Neural cell (in vitro differentiated cells): ENCODE measurements around the gene HLCS.

Source experiments
- EP300 ChIP-seq: fragments of 450-650 bp; conservative IDR thresholded peaks from 2 replicates; pipeline ENCODE4 v1.6.1; 2014; ENCODE audit warnings: antibody characterized with exemption, mild to moderate bottlenecking, moderate library complexity; ENCODE audit not compliant: poor library complexity, severe bottlenecking
- MXI1 ChIP-seq: fragments of 450-650 bp; conservative IDR thresholded peaks from 2 replicates; pipeline ENCODE4 v1.6.1; 2014; ENCODE audit warnings: antibody characterized with exemption, mild to moderate bottlenecking; ENCODE audit not compliant: poor library complexity, severe bottlenecking
- TAF1 ChIP-seq: IDR thresholded peaks from 2 replicates; pipeline ENCODE4 v1.6.1; 2012; ENCODE audit warnings: low read depth
- TF ChIP-seq, protein P1 (sequence below): fragments of 450-650 bp; IDR thresholded peaks from 2 replicates; pipeline ENCODE4 v1.5.1; 2014; ENCODE audit warnings: antibody characterized with exemption, mild to moderate bottlenecking, moderate library complexity; ENCODE audit not compliant: poor library complexity, severe bottlenecking

DNA sequence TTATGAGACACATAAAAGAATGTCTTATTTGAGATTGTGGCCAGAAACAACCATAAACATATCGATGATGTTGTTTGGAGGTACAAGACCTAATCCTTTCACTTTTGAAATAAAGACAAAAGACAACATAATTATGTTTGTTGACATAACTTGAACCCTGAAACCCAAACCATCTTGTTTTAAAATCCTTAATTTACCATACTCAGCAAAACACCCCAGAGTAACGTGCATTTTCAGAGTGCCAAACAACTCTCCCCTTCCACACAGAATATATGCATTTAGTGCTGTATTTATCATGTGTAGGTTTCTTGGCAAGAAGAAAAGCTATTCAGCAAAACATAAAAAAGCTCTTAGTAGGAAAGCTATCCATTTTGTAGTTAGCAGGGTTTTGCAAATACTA, 250.1 kb downstream of the HLCS start:
- no peak for TF ChIP-seq TAF1
- TF ChIP-seq, protein P1, sequence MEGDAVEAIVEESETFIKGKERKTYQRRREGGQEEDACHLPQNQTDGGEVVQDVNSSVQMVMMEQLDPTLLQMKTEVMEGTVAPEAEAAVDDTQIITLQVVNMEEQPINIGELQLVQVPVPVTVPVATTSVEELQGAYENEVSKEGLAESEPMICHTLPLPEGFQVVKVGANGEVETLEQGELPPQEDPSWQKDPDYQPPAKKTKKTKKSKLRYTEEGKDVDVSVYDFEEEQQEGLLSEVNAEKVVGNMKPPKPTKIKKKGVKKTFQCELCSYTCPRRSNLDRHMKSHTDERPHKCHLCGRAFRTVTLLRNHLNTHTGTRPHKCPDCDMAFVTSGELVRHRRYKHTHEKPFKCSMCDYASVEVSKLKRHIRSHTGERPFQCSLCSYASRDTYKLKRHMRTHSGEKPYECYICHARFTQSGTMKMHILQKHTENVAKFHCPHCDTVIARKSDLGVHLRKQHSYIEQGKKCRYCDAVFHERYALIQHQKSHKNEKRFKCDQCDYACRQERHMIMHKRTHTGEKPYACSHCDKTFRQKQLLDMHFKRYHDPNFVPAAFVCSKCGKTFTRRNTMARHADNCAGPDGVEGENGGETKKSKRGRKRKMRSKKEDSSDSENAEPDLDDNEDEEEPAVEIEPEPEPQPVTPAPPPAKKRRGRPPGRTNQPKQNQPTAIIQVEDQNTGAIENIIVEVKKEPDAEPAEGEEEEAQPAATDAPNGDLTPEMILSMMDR: no peak
- no peak for TF ChIP-seq MXI1
- TF ChIP-seq EP300: no peak
